RPMI7951 (cell line): ENCODE results near the gene ZNRD2. TPM values are rescaled to one million over a fixed set of nuclear protein-coding genes. Genes with fewer than 3 reads are reported as not detected.
"Not testable (repeated sequence)": the region's sequence is repeated elsewhere in the genome, so short reads cannot be mapped to it uniquely, and the experiment has no call there.

Experiments used
- DNase-seq: peaks from one replicate; pipeline ENCODE4 v3.0.0-alpha.2; 2012; ENCODE audit warnings: low read depth
- total RNA-seq: library from RNA; depleted of rRNA; stranded (reverse); fragments of >200 nt; shearing (Covaris generic); gene quantifications from 2 replicates; pipeline ENCODE4 v1.2.3, GENCODE V29; 2014

ZNRD2 gene
- total RNA-seq, 1 experiment from 2014 or later: 87.7 TPM

- DNase-seq: peak; percentile 99
Measured at GRCh38 chr11:65555693-65556231, 14.5 kb upstream of the ZNRD2 start.

- DNase-seq: no peak
Measured at GRCh38 chr11:65556470-65557279, 13.6 kb upstream of the ZNRD2 start.

- no peak for DNase-seq
Measured at GRCh38 chr11:65557280-65558001, 12.8 kb upstream of the ZNRD2 start.

GRCh38 chr11:65558002-65558929 lies 12.0 kb upstream of the ZNRD2 start, which contains the start of gene LTBP3:
Gene LTBP3, minus strand, starts transcription at chr11:65558359. Its CDS starts 400 bp downstream, at chr11:65557959.
- DNase-seq: peak; percentile 85

- no peak for DNase-seq
Measured at GRCh38 chr11:65558930-65559509, 11.3 kb upstream of the ZNRD2 start.

- no peak for DNase-seq
Measured at GRCh38 chr11:65559535-65559934, 10.7 kb upstream of the ZNRD2 start.

GRCh38 chr11:65559951-65560537 lies 10.2 kb upstream of the ZNRD2 start:
- DNase-seq: peak; percentile 87

- DNase-seq: peak; percentile 83
Measured at GRCh38 chr11:65560555-65561418, 9.5 kb upstream of the ZNRD2 start.

- DNase-seq: no peak
Measured at GRCh38 chr11:65562020-65562419, 8.3 kb upstream of the ZNRD2 start.

- no peak for DNase-seq
Measured at GRCh38 chr11:65562788-65563187, 7.5 kb upstream of the ZNRD2 start.

- DNase-seq: no peak
Measured at GRCh38 chr11:65563601-65564000, 6.7 kb upstream of the ZNRD2 start.

- DNase-seq: not testable (repeated sequence)
Measured at GRCh38 chr11:65564879-65565559, 5.3 kb upstream of the ZNRD2 start.

- no peak for DNase-seq
Measured at GRCh38 chr11:65565624-65566453, 4.4 kb upstream of the ZNRD2 start.

- no peak for DNase-seq
Measured at GRCh38 chr11:65569164-65569972, 909 bp upstream of the ZNRD2 start.

GRCh38 chr11:65571420-65571819 lies 1.1 kb downstream of the ZNRD2 start:
- DNase-seq: no peak

GRCh38 chr11:65571940-65572339 lies 1.7 kb downstream of the ZNRD2 start:
- peak; percentile 57 for DNase-seq

- peak; percentile 88 for DNase-seq
Measured at GRCh38 chr11:65572356-65573051, 2.2 kb downstream of the ZNRD2 start, which contains the start of gene FAM89B. Gene FAM89B, plus strand, starts transcription at chr11:65572538. Its CDS starts 132 bp downstream, at chr11:65572670.
